ENCODE data around the gene SERPINB7. TPM values are rescaled to one million over a fixed set of nuclear protein-coding genes. Genes with fewer than 3 reads are reported as not detected.

The SERPINB7 gene
- total and polyA plus RNA-seq, 2 of the 4 experiments (the other 2 are of a cell fraction) = 79.9 to 100 TPM

DNA sequence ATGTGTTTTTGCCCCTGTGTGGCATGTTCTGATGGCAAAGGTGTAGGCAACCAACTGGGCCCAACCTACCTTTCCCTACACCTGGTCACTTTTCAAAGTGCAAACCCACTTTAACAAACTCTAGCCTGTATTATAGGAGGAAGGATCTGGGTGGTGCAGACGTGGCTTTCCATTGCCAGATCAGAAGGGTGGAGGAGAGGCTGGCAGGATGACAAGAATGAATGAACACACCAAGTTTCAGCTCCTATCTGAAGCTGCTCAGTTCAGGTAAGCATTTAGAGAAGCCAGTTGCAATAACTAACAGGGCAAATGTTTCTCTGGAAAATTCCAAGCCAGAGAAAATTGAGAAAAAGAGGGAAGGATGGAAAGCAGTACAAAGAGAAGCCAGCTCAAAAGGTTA, 707 bp upstream of the SERPINB7 start:
- peak overlapping the region; percentile 96 for H3K4ac ChIP-seq (ENCODE audit: low read depth, low read length)
- no TSS peak for BruUV-seq (replicated peaks)
- H3K79me1 ChIP-seq (ENCODE audit: low read depth in 1 of 2, low read length in 2 of 2) = peaks cover 0 to 15% of the 10 kb centered on the region in 2 experiments; a peak in 2 of 4 replicates
- H2BK15ac ChIP-seq (ENCODE audit: low read depth, low read length) = peak overlapping the region; percentile 51; the same call in 2 of the 3 replicates
- peak overlapping the region in 1 of 2 experiments; percentile 84; a peak in 3 of 4 replicates for H4K8ac ChIP-seq (ENCODE audit: low read depth in 2 of 2, low read length in 2 of 2)
- in situ Hi-C loops (cut with MboI; ENCODE audit: low sequenced_read_pairs) = no loop called here
- CTCF ChIA-PET = no interaction called here
- H3K27me3 ChIP-seq (ENCODE audit: control insufficient read depth, insufficient read depth, low read length) = no peaks in the 10 kb centered on the region
- H3K9me3 ChIP-seq (ENCODE audit: control insufficient read depth, insufficient read depth, low read length) = no peaks in the 10 kb centered on the region
- no peaks in the 10 kb centered on the region for H3K36me3 ChIP-seq (ENCODE audit: control insufficient read depth, insufficient read depth, low read length)
- H3K4me2 ChIP-seq (ENCODE audit: low read depth, low read length) = no peak overlapping the region
- H2BK20ac ChIP-seq (ENCODE audit: low read depth, low read length) = peak overlapping the region; percentile 99
- peak overlapping the region; percentile 31; the same call in 1 of the 2 replicates for H4K5ac ChIP-seq (ENCODE audit: low read depth, low read length)
- peak overlapping the region; percentile 93 for H2BK5ac ChIP-seq (ENCODE audit: low read depth, low read length, poor library complexity, severe bottlenecking)
- H3K23ac ChIP-seq (ENCODE audit: low read depth, low read length) = peak overlapping the region; percentile 92
- H2AK9ac ChIP-seq (replicated peaks; ENCODE audit: low read depth, low read length, poor library complexity) = peak overlapping the region; percentile 68
- H3K9me1 ChIP-seq (ENCODE audit: insufficient read depth, low read length) = peaks cover 15% of the 10 kb centered on the region
- TF ChIP-seq SMC3 (IDR thresholded peaks at IDR 0.05; ENCODE audit: low read depth, low read length) (no peak), CEBPB (IDR thresholded peaks at IDR 0.05; ENCODE audit: low read depth, low read length) (no peak), POLR2A (IDR thresholded peaks at IDR 0.05; ENCODE audit: low read depth, low read length) (no peak), RAD21 (IDR thresholded peaks at IDR 0.05; ENCODE audit: low read length) (no peak), MAZ (IDR thresholded peaks at IDR 0.05; ENCODE audit: borderline replicate concordance, low read depth, low read length) (no peak), CHD1 (IDR thresholded peaks at IDR 0.05; ENCODE audit: low read depth, low read length) (no peak), MAFK (IDR thresholded peaks at IDR 0.05; ENCODE audit: low read depth, low read length) (no peak), NFE2L2 (IDR thresholded peaks at IDR 0.05; ENCODE audit: low read depth, low read length) (no peak), FOS (IDR thresholded peaks at IDR 0.05; ENCODE audit: low read depth, low read length) (no peak), RFX5 (IDR thresholded peaks at IDR 0.05; ENCODE audit: low read depth, low read length) (no peak)
- TF ChIP-seq, protein P1, sequence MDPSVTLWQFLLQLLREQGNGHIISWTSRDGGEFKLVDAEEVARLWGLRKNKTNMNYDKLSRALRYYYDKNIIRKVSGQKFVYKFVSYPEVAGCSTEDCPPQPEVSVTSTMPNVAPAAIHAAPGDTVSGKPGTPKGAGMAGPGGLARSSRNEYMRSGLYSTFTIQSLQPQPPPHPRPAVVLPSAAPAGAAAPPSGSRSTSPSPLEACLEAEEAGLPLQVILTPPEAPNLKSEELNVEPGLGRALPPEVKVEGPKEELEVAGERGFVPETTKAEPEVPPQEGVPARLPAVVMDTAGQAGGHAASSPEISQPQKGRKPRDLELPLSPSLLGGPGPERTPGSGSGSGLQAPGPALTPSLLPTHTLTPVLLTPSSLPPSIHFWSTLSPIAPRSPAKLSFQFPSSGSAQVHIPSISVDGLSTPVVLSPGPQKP (IDR thresholded peaks at IDR 0.05; ENCODE audit: borderline replicate concordance, low read depth, low read length) = no peak
- H3K56ac ChIP-seq (ENCODE audit: extremely low read depth, insufficient read depth, low read length) = peak overlapping the region; percentile 60
- H3K4me1 ChIP-seq (ENCODE audit: control insufficient read depth, insufficient read depth, low read length) = peaks cover 9% of the 10 kb centered on the region; the same call in 1 of the 2 replicates
- H3K18ac ChIP-seq (ENCODE audit: low read depth, low read length) = peak overlapping the region; percentile 82; the same call in 1 of the 2 replicates
- H3K27ac ChIP-seq (ENCODE audit: insufficient read depth, low read length) = no peak overlapping the region
- H3K9ac ChIP-seq (ENCODE audit: low read depth, low read length) = no peak overlapping the region
- no peaks in the 10 kb centered on the region for H4K20me1 ChIP-seq (ENCODE audit: insufficient read depth, low read length)
- WGBS, 2 experiments (ENCODE audit: extremely low coverage in 2 of 2, insufficient read length in 1 of 2) = no CpG with 5 or more reads among the region's 1 CpG
- no peak overlapping the region for H3K4me3 ChIP-seq (ENCODE audit: insufficient read depth, low read depth, low read length)
- H2BK120ac ChIP-seq (ENCODE audit: low read depth, low read length) = peak overlapping the region; percentile 98
- intact Hi-C loops (cut with micrococcal nuclease) = no loop called here
- peak overlapping the region; percentile 93 for H2AK5ac ChIP-seq (ENCODE audit: low read depth, low read length)
- H4K91ac ChIP-seq (ENCODE audit: insufficient read depth, low read depth, low read length) = peak overlapping the region; percentile 88
- DNase-seq (no peak), ATAC-seq (ENCODE audit: low read depth) (no peak)
- peak overlapping the region; percentile 69 for H2AFZ ChIP-seq (replicated peaks; ENCODE audit: low read length, poor library complexity)
- H3K14ac ChIP-seq (replicated peaks; ENCODE audit: low read depth, low read length) = peak overlapping the region; percentile 93
- POLR2A ChIA-PET (ENCODE audit: unreplicated experiment) = no interaction called here
- dilution Hi-C loops (cut with HindIII; ENCODE audit: low sequenced_read_pairs, unreplicated experiment) = no loop called here
